ENCODE data around the gene DNMT3L.

DNA sequence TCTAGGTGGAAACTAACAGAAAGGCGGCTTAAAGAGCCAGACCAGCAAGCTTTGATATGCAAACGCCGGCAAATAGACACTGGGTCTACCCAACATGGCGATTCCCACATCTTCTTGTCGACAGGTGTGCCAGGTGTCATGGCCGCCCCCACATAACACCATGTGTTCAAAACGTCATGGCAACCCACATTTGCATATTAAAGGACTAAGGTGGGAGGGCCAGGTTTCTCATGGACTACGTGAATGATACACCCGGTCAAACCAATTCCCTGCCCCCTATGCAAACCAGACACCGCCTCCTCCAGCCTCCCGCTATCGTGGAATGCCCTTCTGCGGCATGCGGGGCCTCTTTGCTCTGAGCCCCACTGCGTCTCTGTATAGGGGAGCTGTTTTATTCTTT lies 62.2 kb downstream of the DNMT3L start:
- TF ChIP-seq POLR2A (IDR thresholded peaks at IDR 0.05) = no peak
- TF ChIP-seq, protein P1, sequence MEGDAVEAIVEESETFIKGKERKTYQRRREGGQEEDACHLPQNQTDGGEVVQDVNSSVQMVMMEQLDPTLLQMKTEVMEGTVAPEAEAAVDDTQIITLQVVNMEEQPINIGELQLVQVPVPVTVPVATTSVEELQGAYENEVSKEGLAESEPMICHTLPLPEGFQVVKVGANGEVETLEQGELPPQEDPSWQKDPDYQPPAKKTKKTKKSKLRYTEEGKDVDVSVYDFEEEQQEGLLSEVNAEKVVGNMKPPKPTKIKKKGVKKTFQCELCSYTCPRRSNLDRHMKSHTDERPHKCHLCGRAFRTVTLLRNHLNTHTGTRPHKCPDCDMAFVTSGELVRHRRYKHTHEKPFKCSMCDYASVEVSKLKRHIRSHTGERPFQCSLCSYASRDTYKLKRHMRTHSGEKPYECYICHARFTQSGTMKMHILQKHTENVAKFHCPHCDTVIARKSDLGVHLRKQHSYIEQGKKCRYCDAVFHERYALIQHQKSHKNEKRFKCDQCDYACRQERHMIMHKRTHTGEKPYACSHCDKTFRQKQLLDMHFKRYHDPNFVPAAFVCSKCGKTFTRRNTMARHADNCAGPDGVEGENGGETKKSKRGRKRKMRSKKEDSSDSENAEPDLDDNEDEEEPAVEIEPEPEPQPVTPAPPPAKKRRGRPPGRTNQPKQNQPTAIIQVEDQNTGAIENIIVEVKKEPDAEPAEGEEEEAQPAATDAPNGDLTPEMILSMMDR (IDR thresholded peaks at IDR 0.05 in 8 of 11, conservative IDR thresholded peaks at IDR 0.05 in 3 of 11) = no peak

Measured in spleen (tissue), 7 donors.